Liver (tissue), 9 donors: ENCODE results near the gene ZNRD2. TPM values are rescaled to one million over a fixed set of nuclear protein-coding genes. Genes with fewer than 3 reads are reported as not detected.

ENCODE experiments used
- DNase-seq: peaks from one replicate; pipeline ENCODE4 v3.0.0-alpha.2; 2017; ENCODE audit warnings: low spot score
- H3K27ac ChIP-seq, 2 donors: one replicate each; pipeline ENCODE4 v1.7.0; 2013; ENCODE audit warnings: inconsistent platforms in 2 of 2, low read length in 2 of 2, control low read depth in 1 of 2, low read depth in 1 of 2, mild to moderate bottlenecking in 1 of 2
- H3K27me3 ChIP-seq, 4 donors: one replicate each; pipeline versions ENCODE4 v1.6.1 to v1.7.0; 2013; ENCODE audit warnings: low read length in 3 of 4, inconsistent platforms in 1 of 4, mild to moderate bottlenecking in 1 of 4, moderate library complexity in 1 of 4; ENCODE audit not compliant: control insufficient read depth in 4 of 4, insufficient read depth in 4 of 4
- H3K36me3 ChIP-seq, 4 donors: one replicate each; pipeline versions ENCODE4 v1.6.1 to v1.7.0; 2013; ENCODE audit warnings: low read length in 3 of 4, mild to moderate bottlenecking in 3 of 4, low read depth in 1 of 4, moderate library complexity in 1 of 4; ENCODE audit not compliant: control insufficient read depth in 4 of 4, insufficient read depth in 3 of 4
- H3K4me1 ChIP-seq, 4 donors: one replicate each; pipeline versions ENCODE4 v1.6.1 to v1.7.0; 2013; ENCODE audit warnings: low read length in 3 of 4, mild to moderate bottlenecking in 3 of 4, moderate library complexity in 1 of 4; ENCODE audit not compliant: control insufficient read depth in 4 of 4, insufficient read depth in 4 of 4
- H3K4me3 ChIP-seq, 3 donors: one replicate each; pipeline versions ENCODE4 v1.6.1 to v1.7.0; 2013; ENCODE audit warnings: low read length in 3 of 3, control low read depth in 1 of 3, low read depth in 1 of 3, mild to moderate bottlenecking in 1 of 3
- H3K9ac ChIP-seq, 2 donors: one replicate each; pipeline ENCODE4 v1.7.0; 2013; ENCODE audit warnings: low read length in 2 of 2, mild to moderate bottlenecking in 2 of 2, moderate library complexity in 2 of 2, control low read depth in 1 of 2, low read depth in 1 of 2
- H3K9me3 ChIP-seq, 4 donors: one replicate each; pipeline versions ENCODE4 v1.6.1 to v1.7.0; 2013; ENCODE audit warnings: low read length in 3 of 4; ENCODE audit not compliant: control insufficient read depth in 4 of 4
- ATF3 ChIP-seq: IDR thresholded peaks from 2 replicates; pipeline ENCODE4 v1.6.1; 2016; ENCODE audit warnings: antibody characterized with exemption
- EGR1 ChIP-seq, 2 donors: IDR thresholded peaks; 2 replicates each; pipeline ENCODE4 v1.6.1; 2016 to 2018; ENCODE audit warnings: antibody characterized with exemption in 2 of 2, low read depth in 2 of 2
- FOXA1 ChIP-seq: IDR thresholded peaks from 2 replicates; pipeline ENCODE4 v1.6.1; 2016; ENCODE audit warnings: antibody characterized with exemption
- FOXA2 ChIP-seq: IDR thresholded peaks from 2 replicates; pipeline ENCODE4 v1.6.1; 2016; ENCODE audit warnings: antibody characterized with exemption
- GABPA ChIP-seq, 2 donors: IDR thresholded peaks in 1 of 2; conservative IDR thresholded peaks in 1 of 2; 2 replicates each; pipeline ENCODE4 v1.6.1; 2016; ENCODE audit warnings: antibody characterized with exemption in 2 of 2, mild to moderate bottlenecking in 1 of 2, moderate library complexity in 1 of 2
- HNF4A ChIP-seq, 2 donors: conservative IDR thresholded peaks; 2 replicates each; pipeline ENCODE4 v1.6.1; 2016; ENCODE audit warnings: antibody characterized with exemption in 2 of 2, mild to moderate bottlenecking in 2 of 2
- HNF4G ChIP-seq: IDR thresholded peaks from 2 replicates; pipeline ENCODE4 v1.6.1; 2016; ENCODE audit warnings: antibody characterized with exemption
- JUND ChIP-seq, 2 donors: IDR thresholded peaks; 2 replicates each; pipeline ENCODE4 v1.6.1; 2016; ENCODE audit warnings: antibody characterized with exemption in 2 of 2
- NR2F2 ChIP-seq: IDR thresholded peaks from 2 replicates; pipeline ENCODE4 v1.6.1; 2016; ENCODE audit warnings: antibody characterized with exemption
- RAD21 ChIP-seq, 2 donors: IDR thresholded peaks; 2 replicates each; pipeline ENCODE4 v1.6.1; 2016; ENCODE audit warnings: antibody characterized with exemption in 2 of 2, mild to moderate bottlenecking in 2 of 2
- REST ChIP-seq: IDR thresholded peaks from 2 replicates; pipeline ENCODE4 v1.6.1; 2016; ENCODE audit warnings: antibody characterized with exemption, mild to moderate bottlenecking
- RXRA ChIP-seq, 2 donors: IDR thresholded peaks; 2 replicates each; pipeline ENCODE4 v1.6.1; 2017 to 2018; ENCODE audit warnings: antibody characterized with exemption in 2 of 2, mild to moderate bottlenecking in 1 of 2
- SP1 ChIP-seq: IDR thresholded peaks from 2 replicates; pipeline ENCODE4 v1.6.1; 2018; ENCODE audit warnings: antibody characterized with exemption, mild to moderate bottlenecking
- TAF1 ChIP-seq: conservative IDR thresholded peaks from 2 replicates; pipeline ENCODE4 v1.6.1; 2016; ENCODE audit warnings: antibody characterized with exemption, mild to moderate bottlenecking
- YY1 ChIP-seq: IDR thresholded peaks from 2 replicates; pipeline ENCODE4 v1.6.1; 2016; ENCODE audit warnings: antibody characterized with exemption, mild to moderate bottlenecking
- ZBTB33 ChIP-seq: IDR thresholded peaks from 2 replicates; pipeline ENCODE4 v1.6.1; 2016; ENCODE audit warnings: antibody characterized with exemption
- WGBS: extraction: QIAGEN DNeasy Blood & Tissue Kit; methylation state at CpG from one replicate; pipeline ENCODE4 v1.1.7; 2013; 5-methylcytosine and 5-hydroxymethylcytosine counted together
- polyA plus RNA-seq, 2 donors: library from polyadenylated mRNA; stranded (reverse) in 1 of 2; unstranded in 1 of 2; fragments of 200-250 nt in 1 of 2; fragments of >200 nt in 1 of 2; fragmentation: Nextera tagmentation in 1 of 2; extraction: Ambion mirVana in 1 of 2; gene quantifications; one replicate each; pipeline versions ENCODE4 v1.2.1 to v1.2.3, GENCODE V29; 2013 to 2015
- total RNA-seq, 2 donors: library from RNA; depleted of rRNA; stranded (reverse); fragments of >200 nt; gene quantifications; one replicate each; pipeline ENCODE4 v1.2.3, GENCODE V29; 2014
- TF ChIP-seq, protein P1 (sequence below): fragments of 150-350 bp; IDR thresholded peaks from 2 replicates; pipeline ENCODE4 v1.5.1; 2017; ENCODE audit warnings: improper control_type of control experiment, low read depth, low read length; ENCODE audit not compliant: missing input control
- TF ChIP-seq, protein P2 (sequence below): IDR thresholded peaks from 2 replicates; pipeline ENCODE4 v1.6.1; 2016; ENCODE audit warnings: antibody characterized with exemption
- donor health status: healthy.
- donor health status: healthy.
- donor health status: healthy.
- donor health status: healthy.
- donor health status: healthy.

The ZNRD2 gene
- total and polyA plus RNA-seq, 4 donors = 18.2 to 39.5 (median 28.0) TPM

GRCh38 chr11:65562020-65562419 lies 8.3 kb upstream of the ZNRD2 start:
- 93% methylated on average over 7 of the region's 7 CpGs for WGBS
- Histone ChIP-seq H3K27ac (no peak overlapping the region), H3K27me3 (no peaks in the 10 kb centered on the region), H3K9ac (no peak overlapping the region), H3K36me3 (peaks cover 0 to 3% (median 0%) of the 10 kb centered on the region in 4 donors), H3K9me3 (no peaks in the 10 kb centered on the region), H3K4me3 (no peak overlapping the region), H3K4me1 (peaks cover 8 to 35% (median 12%) of the 10 kb centered on the region in 4 donors)
- no peak for DNase-seq
- no peak for TF ChIP-seq NR2F2
- no peak for TF ChIP-seq EGR1 (IDR thresholded peaks at IDR 0.05; ENCODE audit: low read depth in 2 of 2)
- no peak for TF ChIP-seq HNF4A (conservative IDR thresholded peaks at IDR 0.05)
- TF ChIP-seq REST = no peak
- TF ChIP-seq JUND (IDR thresholded peaks at IDR 0.05) = no peak
- TF ChIP-seq, protein P1, sequence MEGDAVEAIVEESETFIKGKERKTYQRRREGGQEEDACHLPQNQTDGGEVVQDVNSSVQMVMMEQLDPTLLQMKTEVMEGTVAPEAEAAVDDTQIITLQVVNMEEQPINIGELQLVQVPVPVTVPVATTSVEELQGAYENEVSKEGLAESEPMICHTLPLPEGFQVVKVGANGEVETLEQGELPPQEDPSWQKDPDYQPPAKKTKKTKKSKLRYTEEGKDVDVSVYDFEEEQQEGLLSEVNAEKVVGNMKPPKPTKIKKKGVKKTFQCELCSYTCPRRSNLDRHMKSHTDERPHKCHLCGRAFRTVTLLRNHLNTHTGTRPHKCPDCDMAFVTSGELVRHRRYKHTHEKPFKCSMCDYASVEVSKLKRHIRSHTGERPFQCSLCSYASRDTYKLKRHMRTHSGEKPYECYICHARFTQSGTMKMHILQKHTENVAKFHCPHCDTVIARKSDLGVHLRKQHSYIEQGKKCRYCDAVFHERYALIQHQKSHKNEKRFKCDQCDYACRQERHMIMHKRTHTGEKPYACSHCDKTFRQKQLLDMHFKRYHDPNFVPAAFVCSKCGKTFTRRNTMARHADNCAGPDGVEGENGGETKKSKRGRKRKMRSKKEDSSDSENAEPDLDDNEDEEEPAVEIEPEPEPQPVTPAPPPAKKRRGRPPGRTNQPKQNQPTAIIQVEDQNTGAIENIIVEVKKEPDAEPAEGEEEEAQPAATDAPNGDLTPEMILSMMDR = no peak
- TF ChIP-seq HNF4G = no peak
- no peak for TF ChIP-seq RAD21 (IDR thresholded peaks at IDR 0.05)
- TF ChIP-seq, protein P2, sequence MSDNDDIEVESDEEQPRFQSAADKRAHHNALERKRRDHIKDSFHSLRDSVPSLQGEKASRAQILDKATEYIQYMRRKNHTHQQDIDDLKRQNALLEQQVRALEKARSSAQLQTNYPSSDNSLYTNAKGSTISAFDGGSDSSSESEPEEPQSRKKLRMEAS = no peak
- TF ChIP-seq FOXA2 = no peak
- no peak for TF ChIP-seq GABPA (IDR thresholded peaks at IDR 0.05 in 1 of 2, conservative IDR thresholded peaks at IDR 0.05 in 1 of 2)
- no peak for TF ChIP-seq ZBTB33
- no peak for TF ChIP-seq RXRA (IDR thresholded peaks at IDR 0.05)
- no peak for TF ChIP-seq FOXA1
- no peak for TF ChIP-seq TAF1
- TF ChIP-seq YY1 = no peak

GRCh38 chr11:65562788-65563187 lies 7.5 kb upstream of the ZNRD2 start:
- WGBS = 90% methylated on average over 9 of the region's 9 CpGs
- Histone ChIP-seq H3K27ac (no peak overlapping the region), H3K27me3 (no peaks in the 10 kb centered on the region), H3K4me3 (no peak overlapping the region), H3K36me3 (peaks cover 0 to 3% (median 0%) of the 10 kb centered on the region in 4 donors), H3K9me3 (no peaks in the 10 kb centered on the region), H3K4me1 (peaks cover 6 to 29% (median 8%) of the 10 kb centered on the region in 4 donors), H3K9ac (no peak overlapping the region)
- no peak for DNase-seq
- TF ChIP-seq ATF3 (no peak), SP1 (no peak), HNF4A (conservative IDR thresholded peaks at IDR 0.05) (no peak), FOXA2 (no peak), JUND (IDR thresholded peaks at IDR 0.05) (no peak), REST (no peak), GABPA (IDR thresholded peaks at IDR 0.05 in 1 of 2, conservative IDR thresholded peaks at IDR 0.05 in 1 of 2) (no peak), NR2F2 (no peak), FOXA1 (no peak), HNF4G (no peak), RAD21 (IDR thresholded peaks at IDR 0.05) (no peak), YY1 (no peak), TAF1 (no peak)
- TF ChIP-seq, protein P1 = no peak
